Endothelial cell of umbilical vein (primary cell): Measurements from ENCODE around the gene OSBP2. TPM values are rescaled to one million over a fixed set of nuclear protein-coding genes. Genes with fewer than 3 reads are reported as not detected.

Source experiments
- BruUV-seq: library from RNA; stranded (reverse); fragments of 400-500 nt; replicated peaks from 2 replicates; lab custom pipeline; 2021; lab: Mats Ljungman, UMichigan
- CTCF ChIA-PET: fragments of 300-600, 350-600 bp; sonication (Branson Sonifier 250); formaldehyde crosslinking; loops from one replicate; lab custom pipeline; 2021; ENCODE audit warnings: antibody characterized with exemption, inconsistent platforms; lab: Charles Lee
- POLR2A ChIA-PET: fragments of 300-600, 350-600 bp; sonication (Branson Sonifier 250); formaldehyde crosslinking; loops from one replicate; lab custom pipeline; 2021; ENCODE audit warnings: antibody characterized with exemption, inconsistent platforms; lab: Charles Lee
- DNase-seq: peaks from one replicate; pipeline ENCODE4 v3.0.0-alpha.2; 2011; ENCODE audit warnings: low read depth, low spot score
- FAIRE-seq: peaks from 2 replicates; lab custom pipeline; 2011; peaks lifted over from hg19 to GRCh38; lab: Jason Lieb, UNC
- H2AFZ ChIP-seq: 2 replicates; pipeline ENCODE4 v1.6.0; 2012; ENCODE audit warnings: low read depth, low read length, control low read depth, inconsistent platforms
- H3K27ac ChIP-seq: 2 replicates; pipeline ENCODE4 v1.5.1; 2011; ENCODE audit warnings: low read depth, mild to moderate bottlenecking, control low read depth, low read length, moderate library complexity; ENCODE audit not compliant: insufficient read depth
- H3K27me3 ChIP-seq, 2 experiments: 2 replicates each; pipeline versions ENCODE4 v1.6.0 to v1.6.1; 2011; ENCODE audit warnings: low read length in 2 of 2, mixed read lengths in 1 of 2; ENCODE audit not compliant: control insufficient read depth in 2 of 2, insufficient read depth in 2 of 2
- H3K36me3 ChIP-seq, 2 experiments: 2 replicates in 1 of 2; 3 replicates in 1 of 2; pipeline ENCODE4 v1.5.1; 2011; ENCODE audit warnings: low read length in 2 of 2, mild to moderate bottlenecking in 1 of 2, moderate library complexity in 1 of 2; ENCODE audit not compliant: control insufficient read depth in 2 of 2, insufficient read depth in 2 of 2; ENCODE audit errors: extremely low read depth in 1 of 2
- H3K4me1 ChIP-seq: 3 replicates; pipeline ENCODE4 v1.5.1; 2011; ENCODE audit warnings: mild to moderate bottlenecking, low read length; ENCODE audit not compliant: control insufficient read depth, insufficient read depth; ENCODE audit errors: extremely low read depth
- H3K4me2 ChIP-seq: 2 replicates; pipeline ENCODE4 v1.6.1; 2011; ENCODE audit warnings: low read length, control low read depth, mixed read lengths; ENCODE audit not compliant: insufficient read depth
- H3K4me3 ChIP-seq, 3 experiments: fragments of 200-600 bp in 1 of 3; sonication (generic), shearing (Covaris generic) in 1 of 3; replicated peaks in 1 of 3; 2 replicates each; pipeline ENCODE4 v1.5.1; 2011 to 2016; ENCODE audit warnings: control low read depth in 3 of 3, low read length in 3 of 3, mild to moderate bottlenecking in 2 of 3, inconsistent platforms in 1 of 3, low read depth in 1 of 3, moderate library complexity in 1 of 3; ENCODE audit not compliant: insufficient read depth in 1 of 3
- H3K79me2 ChIP-seq: 2 replicates; pipeline ENCODE4 v1.6.0; 2012; ENCODE audit warnings: low read length, inconsistent platforms; ENCODE audit not compliant: control insufficient read depth, insufficient read depth
- H3K9ac ChIP-seq: replicated peaks from 2 replicates; pipeline ENCODE3; 2011; ENCODE audit warnings: low read length, control low read depth; ENCODE audit not compliant: insufficient read depth; ENCODE audit errors: extremely low read depth
- H3K9me1 ChIP-seq: replicated peaks from 3 replicates; pipeline ENCODE4 v1.6.0; 2011; ENCODE audit warnings: mild to moderate bottlenecking, low read length; ENCODE audit not compliant: control insufficient read depth, insufficient read depth; ENCODE audit errors: extremely low read depth
- H3K9me3 ChIP-seq: replicated peaks from 2 replicates; pipeline ENCODE4 v1.5.1; 2012; ENCODE audit warnings: low read length, inconsistent platforms; ENCODE audit not compliant: control insufficient read depth, insufficient read depth
- H4K20me1 ChIP-seq: replicated peaks from 2 replicates; pipeline ENCODE3; 2011; ENCODE audit warnings: mild to moderate bottlenecking, low read length; ENCODE audit not compliant: control insufficient read depth, insufficient read depth; ENCODE audit errors: extremely low read depth
- EZH2 ChIP-seq: IDR thresholded peaks from 2 replicates; pipeline ENCODE4 v1.6.1; 2012; ENCODE audit warnings: borderline replicate concordance, low read depth, mild to moderate bottlenecking, moderate library complexity, low read length, inconsistent platforms; ENCODE audit not compliant: severe bottlenecking
- FOS ChIP-seq: IDR thresholded peaks from 2 replicates; pipeline ENCODE4 v1.6.1; 2011; ENCODE audit warnings: mild to moderate bottlenecking, low read length, moderate library complexity, borderline replicate concordance; ENCODE audit not compliant: insufficient read depth
- GATA2 ChIP-seq: IDR thresholded peaks from 2 replicates; pipeline ENCODE4 v1.7.0; 2011; ENCODE audit warnings: low read depth, mild to moderate bottlenecking, moderate library complexity, mixed read lengths, low read length; ENCODE audit not compliant: insufficient read length, insufficient read depth
- JUN ChIP-seq: IDR thresholded peaks from 2 replicates; pipeline ENCODE4 v1.6.1; 2011; ENCODE audit warnings: borderline replicate concordance, low read depth; ENCODE audit not compliant: insufficient read length, insufficient read depth
- MAX ChIP-seq: IDR thresholded peaks from 2 replicates; pipeline ENCODE4 v1.6.1; 2011; ENCODE audit not compliant: insufficient read depth, insufficient read length
- MYC ChIP-seq: IDR thresholded peaks from one replicate; pipeline ENCODE4 v1.6.1; 2011; ENCODE audit warnings: mild to moderate bottlenecking, low read depth, low read length
- POLR2A ChIP-seq: IDR thresholded peaks from 2 replicates; pipeline ENCODE4 v1.6.1; 2012; ENCODE audit warnings: low read depth, mild to moderate bottlenecking, control low read depth, low read length
- POLR2AphosphoS5 ChIP-seq: IDR thresholded peaks from 2 replicates; pipeline ENCODE4 v1.6.1; 2012; ENCODE audit warnings: low read depth, mild to moderate bottlenecking, control low read depth, low read length, moderate library complexity; ENCODE audit not compliant: insufficient read depth
- dilution Hi-C: fragments of 300-500 bp; cut with MboI; formaldehyde crosslinking; loops from one replicate; pipeline ENCODE4 v1.15.0; 2019; ENCODE audit warnings: low sequenced_read_pairs; ENCODE audit not compliant: extremely low pct_ligation_motif_present
- intact Hi-C: fragments of 100-400 bp; cut with micrococcal nuclease; formaldehyde crosslinking; loops from one replicate; pipeline ENCODE4 v1.10.0; 2022
- polyA plus RNA-seq, 4 experiments: library from polyadenylated mRNA; depleted of rRNA in 3 of 4; stranded (reverse) in 3 of 4; unstranded in 1 of 4; fragments of >200 nt; gene quantifications; 2 replicates each; pipeline versions ENCODE4 v1.2.1 to v1.2.3, GENCODE V29; 2011 to 2012; ENCODE audit warnings: missing spikeins in 1 of 4
- total RNA-seq: library from RNA; stranded (reverse); gene quantifications from 2 replicates; pipeline ENCODE4 v1.2.3, GENCODE V29; 2021
- TF ChIP-seq, protein P1 (sequence below), 2 donors: IDR thresholded peaks; 1 replicate in 1 of 2; 2 replicates in 1 of 2; pipeline ENCODE4 v1.5.1; 2011; ENCODE audit warnings: low read length in 2 of 2, mild to moderate bottlenecking in 2 of 2, moderate library complexity in 2 of 2, control low read depth in 1 of 2, inconsistent platforms in 1 of 2, low read depth in 1 of 2; ENCODE audit not compliant: insufficient read depth in 1 of 2; ENCODE audit errors: extremely low read depth in 1 of 2

OSBP2 gene
- total and polyA plus RNA-seq, 2 donors (not counting 3 experiments of a cell fraction or from before 2014, with no cell fraction given), result 4.1 to 7.5 TPM

DNA sequence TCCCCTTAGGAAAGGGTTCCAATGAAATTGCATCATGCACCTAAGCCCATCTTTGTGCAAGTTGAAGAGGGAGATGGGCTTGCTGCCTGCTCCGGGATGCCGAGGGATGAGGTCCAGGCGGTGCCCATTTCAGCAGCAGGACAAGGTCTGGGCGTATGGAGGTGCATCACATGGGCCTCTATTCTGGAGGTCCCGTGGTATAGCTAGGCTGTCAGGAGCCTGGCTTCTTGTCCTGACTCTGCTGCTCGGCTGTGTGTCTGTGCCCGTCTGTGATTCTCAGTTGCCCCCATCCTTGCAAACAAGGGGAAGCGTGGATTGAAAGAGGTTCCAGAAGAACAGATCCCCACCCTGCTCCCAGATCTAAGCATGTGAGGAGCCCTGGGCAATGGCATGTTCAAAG is 130.0 kb downstream of the OSBP2 start:
- H3K79me2 ChIP-seq, result no peaks in the 10 kb centered on the region
- H3K27ac ChIP-seq, result no peak overlapping the region
- H3K4me3 ChIP-seq, result no peak overlapping the region
- H3K36me3 ChIP-seq, result no peaks in the 10 kb centered on the region
- no TSS peak for BruUV-seq
- intact Hi-C loops (no loop called here), dilution Hi-C loops (no loop called here)
- ChIA-PET POLR2A (no interaction called here), CTCF (interaction anchor here (0.9 kb wide), 1 partner anchor 22 kb away, joined by 3 read pairs; no protein-coding TSS in a partner anchor)
- no peak overlapping the region for H2AFZ ChIP-seq
- H3K27me3 ChIP-seq, result peaks cover 33 to 38% of the 10 kb centered on the region in 2 experiments
- no peak overlapping the region for H3K4me2 ChIP-seq
- H3K9me1 ChIP-seq, result no peaks in the 10 kb centered on the region
- FAIRE-seq, result no peak
- TF ChIP-seq POLR2AphosphoS5 (no peak), POLR2A (no peak), GATA2 (no peak), JUN (no peak), EZH2 (no peak), MYC (no peak), FOS (no peak), MAX (no peak)
- TF ChIP-seq, protein P1, sequence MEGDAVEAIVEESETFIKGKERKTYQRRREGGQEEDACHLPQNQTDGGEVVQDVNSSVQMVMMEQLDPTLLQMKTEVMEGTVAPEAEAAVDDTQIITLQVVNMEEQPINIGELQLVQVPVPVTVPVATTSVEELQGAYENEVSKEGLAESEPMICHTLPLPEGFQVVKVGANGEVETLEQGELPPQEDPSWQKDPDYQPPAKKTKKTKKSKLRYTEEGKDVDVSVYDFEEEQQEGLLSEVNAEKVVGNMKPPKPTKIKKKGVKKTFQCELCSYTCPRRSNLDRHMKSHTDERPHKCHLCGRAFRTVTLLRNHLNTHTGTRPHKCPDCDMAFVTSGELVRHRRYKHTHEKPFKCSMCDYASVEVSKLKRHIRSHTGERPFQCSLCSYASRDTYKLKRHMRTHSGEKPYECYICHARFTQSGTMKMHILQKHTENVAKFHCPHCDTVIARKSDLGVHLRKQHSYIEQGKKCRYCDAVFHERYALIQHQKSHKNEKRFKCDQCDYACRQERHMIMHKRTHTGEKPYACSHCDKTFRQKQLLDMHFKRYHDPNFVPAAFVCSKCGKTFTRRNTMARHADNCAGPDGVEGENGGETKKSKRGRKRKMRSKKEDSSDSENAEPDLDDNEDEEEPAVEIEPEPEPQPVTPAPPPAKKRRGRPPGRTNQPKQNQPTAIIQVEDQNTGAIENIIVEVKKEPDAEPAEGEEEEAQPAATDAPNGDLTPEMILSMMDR (IDR thresholded peaks at IDR 0.05; ENCODE audit: extremely low read depth in 1 of 2, insufficient read depth in 1 of 2, low read depth in 1 of 2, low read length in 2 of 2), result no peak
- H3K9me3 ChIP-seq, result no peaks in the 10 kb centered on the region
- peaks cover 2% of the 10 kb centered on the region for H3K4me1 ChIP-seq
- no peaks in the 10 kb centered on the region for H4K20me1 ChIP-seq
- H3K9ac ChIP-seq, result no peak overlapping the region
- no peak for DNase-seq
